Stimulated activated CD8-positive, alpha-beta memory T cell treated with anti-CD3 and anti-CD28 coated beads, Interleukin-12 subunit alpha, Interleukin-12 subunit beta, amount 100 ng/mL, for 24 hours (primary cell): ENCODE results near the gene HP1BP3.
"Not testable (repeated sequence)": the region's sequence is repeated elsewhere in the genome, so short reads cannot be mapped to it uniquely, and the experiment has no call there.

Experiments
- DNase-seq: peaks from one replicate; pipeline ENCODE4 v3.0.0-alpha.2; 2020; ENCODE audit errors: extremely low read depth

HP1BP3 gene, protein sequence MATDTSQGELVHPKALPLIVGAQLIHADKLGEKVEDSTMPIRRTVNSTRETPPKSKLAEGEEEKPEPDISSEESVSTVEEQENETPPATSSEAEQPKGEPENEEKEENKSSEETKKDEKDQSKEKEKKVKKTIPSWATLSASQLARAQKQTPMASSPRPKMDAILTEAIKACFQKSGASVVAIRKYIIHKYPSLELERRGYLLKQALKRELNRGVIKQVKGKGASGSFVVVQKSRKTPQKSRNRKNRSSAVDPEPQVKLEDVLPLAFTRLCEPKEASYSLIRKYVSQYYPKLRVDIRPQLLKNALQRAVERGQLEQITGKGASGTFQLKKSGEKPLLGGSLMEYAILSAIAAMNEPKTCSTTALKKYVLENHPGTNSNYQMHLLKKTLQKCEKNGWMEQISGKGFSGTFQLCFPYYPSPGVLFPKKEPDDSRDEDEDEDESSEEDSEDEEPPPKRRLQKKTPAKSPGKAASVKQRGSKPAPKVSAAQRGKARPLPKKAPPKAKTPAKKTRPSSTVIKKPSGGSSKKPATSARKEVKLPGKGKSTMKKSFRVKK

GRCh38 chr1:20787029-20787839 lies at the start of gene HP1BP3:
TSS of gene HP1BP3 (minus strand) at chr1:20787307. CDS start at chr1:20780440, 6,867 bp downstream.
- DNase-seq = peak; percentile 51

DNA sequence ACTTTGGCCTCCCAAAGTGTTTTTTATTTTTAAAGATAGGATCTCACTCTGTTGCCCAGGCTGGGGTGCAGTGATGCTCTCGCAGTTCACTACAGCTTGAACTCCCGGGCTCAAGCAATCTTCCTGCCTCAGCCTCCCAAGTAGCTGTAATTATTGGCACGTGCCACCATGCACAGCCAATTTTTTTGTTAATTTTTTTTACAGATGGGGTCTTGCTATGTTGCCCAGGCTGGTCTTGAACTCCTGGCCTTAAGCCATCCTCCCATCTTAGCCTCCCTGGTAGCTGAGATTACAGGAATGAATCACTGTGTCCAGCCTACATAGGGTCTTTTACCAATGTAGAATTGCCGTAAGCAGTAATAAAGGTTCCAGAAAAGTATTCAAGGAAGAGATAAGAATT lies 49.1 kb upstream of the HP1BP3 start:
- no peak for DNase-seq

DNA sequence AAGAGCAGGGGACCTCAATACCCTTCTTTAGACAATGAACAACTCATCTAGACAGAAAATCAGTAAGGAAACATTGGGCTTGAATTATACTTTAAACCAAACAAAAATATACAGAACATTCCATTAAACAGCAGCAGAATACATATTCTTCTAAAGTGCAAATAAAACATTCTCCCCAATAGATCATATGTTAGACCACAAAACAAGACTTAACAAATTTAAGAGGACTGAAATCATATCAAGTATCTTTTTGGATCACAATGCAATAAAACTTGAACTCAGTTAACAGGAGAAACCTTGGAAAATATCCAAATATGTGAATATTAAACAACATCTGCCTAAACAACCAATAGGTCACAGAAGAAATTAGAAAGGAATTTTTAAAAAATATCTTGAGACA lies 47.7 kb upstream of the HP1BP3 start:
- DNase-seq = no peak

- no peak for DNase-seq
Measured at GRCh38 chr1:20834192-20834591, 47.1 kb upstream of the HP1BP3 start.

GRCh38 chr1:20830378-20830777 lies 43.3 kb upstream of the HP1BP3 start:
- DNase-seq = no peak

- DNase-seq = no peak
Measured at GRCh38 chr1:20829946-20830345, 42.8 kb upstream of the HP1BP3 start.

DNA sequence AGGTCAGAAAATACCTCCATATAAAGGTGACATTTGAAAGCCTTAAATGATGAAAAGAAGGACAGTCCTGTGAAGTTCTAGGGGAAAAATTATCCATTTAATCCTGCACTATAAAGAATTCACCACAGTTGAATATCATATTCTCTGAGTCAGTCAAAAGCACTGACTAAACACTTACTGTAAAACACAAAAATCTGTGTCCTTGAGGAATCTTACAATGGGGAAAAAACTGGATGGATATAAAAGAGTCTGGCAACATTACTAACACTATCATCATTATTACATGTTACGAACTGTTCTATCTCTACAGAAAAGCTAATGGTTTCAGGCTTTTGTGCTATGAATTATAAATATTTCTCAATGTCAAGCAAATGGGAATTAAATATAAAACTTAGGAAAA lies 42.4 kb upstream of the HP1BP3 start:
- no peak for DNase-seq

- no peak for DNase-seq
Measured at GRCh38 chr1:20823845-20824244, 36.7 kb upstream of the HP1BP3 start.

DNA sequence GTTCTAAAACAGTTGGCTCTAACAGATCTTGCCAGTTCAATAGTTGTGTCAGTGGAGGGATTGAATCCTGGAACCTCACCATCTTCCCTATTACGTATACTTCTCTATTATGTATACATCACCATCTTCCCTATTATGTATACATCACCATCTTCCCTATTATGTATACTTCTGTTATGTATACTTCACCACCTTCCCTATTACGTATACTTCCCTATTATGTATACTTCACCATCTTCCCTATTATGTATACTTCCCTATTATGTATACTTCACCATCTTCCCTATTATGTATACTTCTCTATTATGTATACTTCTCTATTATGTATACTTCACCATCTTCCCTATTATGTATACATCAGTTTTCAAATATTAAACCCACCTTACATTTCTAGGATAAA lies 34.4 kb upstream of the HP1BP3 start:
- DNase-seq = no peak

- DNase-seq = no peak
Measured at GRCh38 chr1:20819818-20820217, 32.7 kb upstream of the HP1BP3 start.

DNA sequence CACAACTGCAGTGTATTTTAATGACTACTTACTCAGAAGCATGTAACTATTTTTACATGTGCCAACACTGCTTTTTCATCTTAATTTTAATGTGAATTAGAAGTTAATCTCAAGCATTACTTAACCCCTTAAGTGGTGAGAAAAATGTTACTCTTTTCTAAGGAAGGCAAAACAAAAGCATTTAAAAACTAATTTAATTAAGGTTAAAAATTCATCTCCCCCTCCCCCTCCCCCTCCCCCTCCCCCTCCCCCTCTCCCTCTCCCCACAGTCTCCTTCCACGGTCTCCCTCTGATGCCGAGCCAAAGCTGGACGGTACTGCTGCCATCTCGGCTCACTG lies 27.4 kb upstream of the HP1BP3 start:
- DNase-seq = no peak

- no peak for DNase-seq
Measured at GRCh38 chr1:20811916-20812315, 24.8 kb upstream of the HP1BP3 start.

DNA sequence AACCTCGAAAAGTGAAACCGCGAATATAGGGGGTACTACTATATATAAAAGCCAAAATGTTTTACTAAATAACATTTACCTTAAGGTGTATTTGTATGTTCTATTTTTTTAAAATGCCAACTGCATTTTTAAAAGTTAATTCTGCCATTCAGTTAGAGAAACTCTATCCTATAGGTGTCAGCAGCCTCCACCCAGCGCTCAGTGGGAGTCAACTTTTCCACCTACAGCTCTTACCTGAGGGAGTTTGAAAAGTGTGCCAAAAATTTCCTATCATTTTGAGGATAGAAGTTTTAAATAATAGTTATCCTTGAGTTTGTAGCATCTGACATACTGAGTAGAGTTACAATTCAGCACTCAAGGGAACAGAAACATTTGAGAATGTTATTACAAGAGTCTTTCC lies 6.1 kb upstream of the HP1BP3 start:
- DNase-seq = no peak

- no peak for DNase-seq
Measured at GRCh38 chr1:20792196-20792595, 5.1 kb upstream of the HP1BP3 start.

DNA sequence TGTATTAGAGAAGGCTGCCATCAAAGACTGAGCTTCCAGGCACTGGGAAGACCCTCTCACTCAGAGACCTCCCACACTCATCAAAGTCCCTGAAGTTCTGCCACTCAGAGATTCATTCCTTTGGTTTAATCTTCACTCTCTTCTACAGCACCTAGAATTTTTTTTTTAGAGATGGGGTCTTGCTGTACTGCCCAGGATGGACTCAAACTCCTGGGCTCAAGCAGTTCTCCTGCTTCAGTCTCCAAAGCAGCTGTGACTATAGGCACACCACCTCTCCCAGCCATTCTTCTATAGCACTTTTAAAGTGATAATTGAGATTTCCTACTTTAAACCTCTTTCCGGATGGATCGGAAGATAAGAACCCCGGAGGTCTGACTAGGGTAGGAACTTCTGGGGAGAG lies 3.7 kb upstream of the HP1BP3 start:
- DNase-seq = no peak

DNA sequence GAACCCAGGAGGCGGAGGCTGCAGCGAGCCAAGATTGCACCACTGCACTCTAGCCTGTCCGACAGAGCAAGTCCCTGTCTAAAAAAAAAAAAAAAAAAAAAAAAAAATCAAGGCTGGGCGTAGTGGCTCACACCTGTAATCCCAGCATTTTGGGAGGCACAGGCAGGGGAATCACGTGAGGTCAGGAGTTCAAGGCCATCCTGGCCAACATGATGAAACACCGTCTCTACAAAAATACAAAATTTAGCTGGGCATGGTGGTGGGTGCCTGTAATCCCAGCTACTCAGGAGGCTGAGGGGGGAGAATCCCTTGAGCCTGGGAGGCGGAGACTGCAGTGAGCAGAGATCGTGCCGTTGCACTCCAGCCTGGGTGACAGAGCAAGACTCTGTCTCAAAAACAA lies 2.5 kb upstream of the HP1BP3 start:
- DNase-seq = not testable (repeated sequence)

DNA sequence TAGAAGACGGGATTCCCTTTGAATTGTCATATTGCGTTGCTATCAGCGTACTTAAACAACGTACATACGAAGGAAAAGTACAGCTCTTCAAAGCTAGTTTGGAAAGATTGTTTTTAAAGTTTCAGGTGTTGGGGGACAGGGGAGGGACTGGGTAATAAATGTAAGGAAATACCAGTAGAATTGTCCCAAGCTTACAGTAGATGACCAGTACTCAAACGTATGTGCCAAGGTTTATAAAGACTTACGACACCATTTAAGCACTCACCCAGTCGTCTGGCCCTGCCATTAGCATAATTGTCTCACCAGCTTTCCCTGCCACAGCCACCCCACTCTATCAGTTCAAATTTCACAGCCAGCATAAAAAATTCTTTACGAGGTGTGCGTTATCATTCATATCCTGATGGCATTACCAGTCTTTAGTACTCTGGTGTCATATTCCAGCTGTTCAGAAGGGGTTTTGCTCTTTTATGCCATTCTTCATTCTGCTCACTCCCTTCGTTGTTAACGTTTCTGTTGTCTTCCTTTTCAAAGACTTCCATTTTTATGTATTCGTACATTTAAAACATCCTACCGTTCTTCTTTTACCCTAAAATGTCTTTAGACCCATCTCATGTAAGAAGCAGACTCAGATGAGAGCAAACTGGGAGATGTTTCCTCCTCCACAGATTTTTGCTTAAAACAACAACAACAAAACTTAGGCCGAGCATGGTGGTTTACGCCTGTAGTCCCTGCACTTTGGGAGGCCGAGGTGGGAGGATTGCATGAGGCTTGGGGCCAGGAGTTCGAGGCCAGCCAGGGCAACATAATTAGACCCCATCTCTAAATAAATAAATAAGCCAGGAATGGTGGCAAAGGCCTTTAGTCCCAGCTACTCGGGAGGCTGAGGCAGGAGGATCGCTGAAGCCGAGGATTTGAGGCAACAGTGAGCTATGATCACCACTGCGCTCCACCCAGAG lies 1.0 kb upstream of the HP1BP3 start:
- no peak for DNase-seq

DNA sequence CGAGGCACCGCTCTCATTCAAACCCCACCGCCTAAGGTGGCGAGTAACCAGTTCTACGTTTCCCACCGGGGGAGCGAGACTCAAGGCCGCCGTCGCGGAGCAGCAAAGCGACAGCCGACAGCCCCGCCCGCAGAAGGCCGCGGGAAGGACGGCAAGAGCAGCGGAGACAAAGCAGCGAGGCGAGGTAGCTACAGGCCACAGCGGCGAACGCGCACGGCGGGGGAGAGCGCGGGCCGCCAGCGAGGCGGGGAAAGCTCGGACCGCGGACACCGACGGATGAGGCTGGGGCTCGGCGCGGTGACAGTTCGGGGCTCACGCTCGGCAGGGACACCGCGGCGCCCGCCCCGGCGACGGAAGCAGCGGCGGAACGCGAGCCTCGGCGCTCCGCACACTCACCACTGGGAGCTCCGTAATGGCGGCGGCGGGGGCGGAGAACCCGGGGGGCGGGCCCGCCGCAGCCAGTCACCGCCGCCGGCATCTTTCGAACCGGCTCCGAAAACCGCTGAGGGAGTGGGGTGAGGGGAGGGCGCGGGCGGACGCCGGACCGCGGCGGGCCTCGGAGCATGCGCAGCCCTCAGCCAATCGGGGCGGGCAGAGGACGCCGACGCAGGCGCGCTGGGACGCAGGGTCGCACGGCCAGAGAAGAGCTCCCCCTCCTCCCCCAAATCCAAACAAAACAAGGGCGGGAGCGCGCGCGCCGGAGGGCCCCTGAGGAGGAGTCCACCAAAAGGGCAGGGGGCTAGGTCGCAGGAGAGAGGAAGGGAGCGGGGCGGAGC lies 666 bp downstream of the HP1BP3 start:
- DNase-seq = peak; percentile 88

- no peak for DNase-seq
Measured at GRCh38 chr1:20785907-20786252, 1.2 kb downstream of the HP1BP3 start.

- no peak for DNase-seq
Measured at GRCh38 chr1:20775700-20776099, 11.4 kb downstream of the HP1BP3 start.

DNA sequence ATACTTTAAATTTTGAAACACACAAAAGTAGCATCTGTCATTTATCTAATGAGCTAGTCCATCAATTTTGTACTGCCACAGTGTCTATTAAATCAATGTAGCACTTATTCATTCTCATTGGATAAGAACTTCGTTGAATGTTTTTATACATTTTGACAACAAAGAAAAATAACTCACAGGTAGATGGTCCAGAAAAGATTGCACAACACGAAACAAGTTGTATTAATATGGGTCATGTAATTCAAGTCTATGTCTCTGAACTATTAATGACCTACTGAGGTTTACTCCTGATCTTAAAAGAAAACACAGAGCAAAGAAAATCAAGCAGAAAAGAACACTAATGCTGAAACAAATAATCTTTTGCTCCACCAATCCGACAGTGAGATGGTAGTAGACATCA lies 15.3 kb downstream of the HP1BP3 start:
- no peak for DNase-seq
